ENCODE data around the gene MZF1. TPM values are rescaled to one million over a fixed set of nuclear protein-coding genes. Genes with fewer than 3 reads are reported as not detected.

Gene MZF1
- polyA plus RNA-seq, 1 donor from 2014 or later, result 11.5 TPM

DNA sequence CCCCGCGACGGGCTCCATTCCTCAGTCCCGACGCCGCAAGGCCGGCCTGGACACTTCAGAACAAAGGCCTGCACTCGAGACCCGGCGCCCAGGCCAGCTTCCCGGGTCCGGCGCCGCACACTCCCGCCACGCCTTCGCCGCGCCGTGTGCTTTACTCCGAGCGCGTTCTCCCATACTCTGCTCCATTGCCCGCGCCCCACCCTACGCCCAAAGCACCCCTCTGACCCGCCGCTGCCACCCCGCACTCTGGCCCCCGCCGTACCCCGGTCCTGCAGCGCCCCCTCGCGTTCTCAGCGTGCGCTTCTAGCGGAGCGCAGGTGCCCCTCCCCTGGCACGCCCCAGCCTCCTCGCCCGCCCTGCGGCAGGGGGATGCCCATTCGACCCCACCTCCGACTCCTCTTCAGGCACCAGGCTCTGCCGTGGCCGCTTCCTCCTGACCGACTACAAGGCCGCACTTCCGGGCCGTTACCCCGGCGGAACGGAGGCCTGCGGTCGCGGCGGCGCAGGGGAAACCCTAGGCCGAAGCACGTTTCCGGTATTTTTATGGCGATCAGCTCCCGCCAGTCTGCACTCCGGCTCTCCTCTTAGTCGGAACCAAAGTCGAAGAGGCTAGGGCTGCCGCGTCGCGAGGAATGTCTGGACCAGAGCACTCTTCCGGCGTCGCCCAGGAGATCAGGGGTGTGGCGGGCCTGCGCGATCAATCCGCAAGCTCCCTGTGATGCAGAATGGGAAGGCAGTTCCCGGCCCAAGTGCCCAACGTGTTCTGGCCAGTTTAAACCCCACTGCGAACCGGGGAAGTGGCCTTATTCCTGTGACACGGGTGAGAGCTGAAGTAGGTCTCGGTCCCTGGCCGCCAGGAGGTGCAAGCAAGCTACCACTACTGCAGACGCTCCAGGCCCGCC, 53.5 kb downstream of the MZF1 start, which contains the start of gene ZBTB45:
TSS of gene ZBTB45 (minus strand) at position 456 of the 902 bp plus-strand sequence. CDS start 2,137 bp downstream, outside the sequence.
- Mint-ChIP-seq H3K4me3 (peak within 1 kb of the TSS; percentile 95 to 99 (median 98)), H3K27me3 (peaks cover 2% of the 10 kb centered on the region), H3K4me1 (peaks cover 20 to 26% (median 23%) of the 10 kb centered on the region in 3 donors), H3K9me3 (peaks cover 0 to 2% (median 0%) of the 10 kb centered on the region in 3 donors), H3K27ac (peak within 1 kb of the TSS; percentile 97 to 98 (median 97)), H3K36me3 (peaks cover 3% of the 10 kb centered on the region)

DNA sequence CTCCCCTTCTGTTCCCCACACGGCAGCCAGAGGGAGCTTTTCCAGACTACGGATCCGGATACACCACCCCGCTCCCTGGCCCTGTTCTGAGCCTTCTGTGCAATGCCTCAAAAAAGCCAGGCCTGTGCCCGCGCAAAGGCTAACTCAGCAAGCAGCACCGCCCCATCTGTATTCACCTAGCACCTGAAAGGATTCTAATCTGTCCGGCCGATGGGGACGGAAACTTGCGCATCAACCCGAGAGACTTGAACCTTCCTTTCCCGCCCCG, 54.1 kb downstream of the MZF1 start:
- Mint-ChIP-seq H3K27ac (peak overlapping the region; percentile 97 to 98 (median 97)), H3K36me3 (peaks cover 4% of the 10 kb centered on the region), H3K4me3 (peak overlapping the region; percentile 95 to 99 (median 98)), H3K9me3 (peaks cover 0 to 2% (median 0%) of the 10 kb centered on the region in 3 donors), H3K4me1 (peaks cover 22 to 28% (median 23%) of the 10 kb centered on the region in 3 donors), H3K27me3 (peaks cover 2% of the 10 kb centered on the region)

GRCh38 chr19:58518256-58519086, 54.7 kb downstream of the MZF1 start:
- H3K4me1 Mint-ChIP-seq, result peaks cover 23 to 28% (median 24%) of the 10 kb centered on the region in 3 donors
- peak overlapping the region; percentile 97 to 98 (median 97) for H3K27ac Mint-ChIP-seq
- peak overlapping the region; percentile 95 to 99 (median 98) for H3K4me3 Mint-ChIP-seq
- H3K27me3 Mint-ChIP-seq, result peaks cover 2% of the 10 kb centered on the region
- H3K36me3 Mint-ChIP-seq, result peaks cover 4% of the 10 kb centered on the region
- H3K9me3 Mint-ChIP-seq, result peaks cover 0 to 2% (median 0%) of the 10 kb centered on the region in 3 donors

DNA sequence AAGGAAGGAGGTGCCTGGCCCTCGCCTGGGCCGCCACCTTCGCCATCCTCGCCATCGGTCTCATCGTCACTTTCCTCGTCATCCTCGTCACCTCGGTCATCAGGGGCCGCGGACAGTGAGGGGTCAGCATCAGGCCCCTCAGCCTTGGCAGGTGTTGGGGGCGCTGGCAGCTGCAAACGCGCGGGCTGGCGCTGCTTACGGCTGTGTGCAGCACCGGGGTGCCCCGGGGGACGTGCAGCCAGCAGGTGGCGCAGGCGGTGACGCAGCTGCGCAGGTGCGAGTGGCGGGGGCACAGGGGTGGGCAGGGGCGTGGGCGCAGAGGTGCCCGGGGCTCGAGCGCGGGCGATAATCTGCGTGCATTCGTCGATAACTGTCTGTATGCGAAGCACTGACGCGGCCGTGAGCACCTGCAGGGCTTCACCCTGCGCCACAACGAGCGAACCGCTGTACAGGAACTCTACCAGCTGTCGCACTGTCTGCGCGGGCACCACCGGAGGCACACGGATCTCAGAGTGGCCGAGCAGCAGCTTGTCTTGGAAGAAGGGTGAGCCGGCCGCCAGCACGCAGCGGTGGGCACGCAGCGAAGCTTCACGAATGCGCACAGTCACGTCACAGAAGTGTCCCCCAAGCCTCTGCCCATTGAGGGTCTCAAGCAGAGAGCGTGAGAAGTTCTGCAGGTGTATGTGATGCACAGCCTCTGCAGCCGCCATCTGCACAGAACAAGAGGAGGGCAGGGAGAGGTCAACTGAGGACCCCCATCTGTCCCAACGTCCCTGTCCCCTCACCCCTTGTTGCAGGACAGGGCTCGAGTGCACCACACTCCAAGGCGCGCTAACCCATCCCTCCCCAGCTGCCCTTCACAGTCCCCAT, 55.9 kb downstream of the MZF1 start:
- Mint-ChIP-seq H3K4me1 (peaks cover 23 to 28% (median 24%) of the 10 kb centered on the region in 3 donors), H3K27ac (peak overlapping the region in 1 of 3 donors; percentile 97), H3K4me3 (peak overlapping the region in 2 of 4 donors; percentile 21 to 99)

DNA sequence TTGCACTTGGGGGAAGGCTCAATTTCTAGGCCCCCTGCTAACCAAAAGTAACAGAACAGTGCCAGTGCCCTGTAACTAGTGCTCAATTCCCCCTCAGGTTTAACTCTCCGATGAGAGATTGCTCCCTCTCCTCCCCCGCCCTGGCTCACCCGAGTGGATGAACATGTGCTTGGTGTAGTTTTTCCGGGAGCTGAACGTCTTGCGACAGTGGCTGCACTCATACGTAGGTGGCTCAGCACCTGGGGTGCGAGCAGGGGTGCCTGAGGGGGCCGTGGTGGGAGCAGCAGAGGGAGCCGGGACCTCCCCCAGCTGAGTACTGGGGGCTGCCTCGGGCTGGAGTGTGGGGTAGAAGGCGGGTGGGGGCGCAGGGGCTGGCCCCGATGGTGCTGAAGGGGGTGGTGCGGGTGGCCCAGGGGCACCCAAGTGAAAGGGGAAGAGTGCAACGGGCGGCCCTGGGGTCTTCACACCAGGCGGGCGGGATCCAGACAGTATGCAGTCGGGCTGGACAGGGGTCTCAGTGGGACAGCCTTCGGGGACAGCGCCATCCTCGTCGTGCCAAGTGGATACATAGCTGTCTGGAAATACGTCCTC, 56.8 kb downstream of the MZF1 start:
- Mint-ChIP-seq H3K27ac (no peak overlapping the region), H3K9me3 (no peaks in the 10 kb centered on the region), H3K27me3 (peaks cover 2% of the 10 kb centered on the region), H3K4me3 (peak overlapping the region in 2 of 4 donors; percentile 5 to 84), H3K4me1 (peaks cover 23 to 30% (median 24%) of the 10 kb centered on the region in 3 donors), H3K36me3 (peaks cover 6% of the 10 kb centered on the region)

More for the DNA sequence above, 55.9 kb downstream of the MZF1 start:
- peaks cover 2% of the 10 kb centered on the region for H3K27me3 Mint-ChIP-seq
- H3K9me3 Mint-ChIP-seq, result no peaks in the 10 kb centered on the region
- peaks cover 4% of the 10 kb centered on the region for H3K36me3 Mint-ChIP-seq

- H3K27ac Mint-ChIP-seq, result peak overlapping the region in 2 of 3 donors; percentile 35 to 67
- H3K4me3 Mint-ChIP-seq, result peak overlapping the region in 3 of 4 donors; percentile 12 to 84 (median 73)
- H3K36me3 Mint-ChIP-seq, result peaks cover 6% of the 10 kb centered on the region
- H3K4me1 Mint-ChIP-seq, result peaks cover 20 to 30% (median 21%) of the 10 kb centered on the region in 3 donors
- no peaks in the 10 kb centered on the region for H3K9me3 Mint-ChIP-seq
- H3K27me3 Mint-ChIP-seq, result peaks cover 2% of the 10 kb centered on the region
Measured at GRCh38 chr19:58515259-58515658, 57.9 kb downstream of the MZF1 start.

GRCh38 chr19:58514564-58515022, 58.5 kb downstream of the MZF1 start:
- peaks cover 14 to 26% (median 19%) of the 10 kb centered on the region in 3 donors for H3K4me1 Mint-ChIP-seq
- H3K27me3 Mint-ChIP-seq, result peaks cover 2% of the 10 kb centered on the region
- H3K9me3 Mint-ChIP-seq, result no peaks in the 10 kb centered on the region
- peaks cover 6% of the 10 kb centered on the region for H3K36me3 Mint-ChIP-seq
- H3K27ac Mint-ChIP-seq, result peak overlapping the region in 2 of 3 donors; percentile 35 to 53
- H3K4me3 Mint-ChIP-seq, result peak overlapping the region; percentile 38 to 89 (median 76)

DNA sequence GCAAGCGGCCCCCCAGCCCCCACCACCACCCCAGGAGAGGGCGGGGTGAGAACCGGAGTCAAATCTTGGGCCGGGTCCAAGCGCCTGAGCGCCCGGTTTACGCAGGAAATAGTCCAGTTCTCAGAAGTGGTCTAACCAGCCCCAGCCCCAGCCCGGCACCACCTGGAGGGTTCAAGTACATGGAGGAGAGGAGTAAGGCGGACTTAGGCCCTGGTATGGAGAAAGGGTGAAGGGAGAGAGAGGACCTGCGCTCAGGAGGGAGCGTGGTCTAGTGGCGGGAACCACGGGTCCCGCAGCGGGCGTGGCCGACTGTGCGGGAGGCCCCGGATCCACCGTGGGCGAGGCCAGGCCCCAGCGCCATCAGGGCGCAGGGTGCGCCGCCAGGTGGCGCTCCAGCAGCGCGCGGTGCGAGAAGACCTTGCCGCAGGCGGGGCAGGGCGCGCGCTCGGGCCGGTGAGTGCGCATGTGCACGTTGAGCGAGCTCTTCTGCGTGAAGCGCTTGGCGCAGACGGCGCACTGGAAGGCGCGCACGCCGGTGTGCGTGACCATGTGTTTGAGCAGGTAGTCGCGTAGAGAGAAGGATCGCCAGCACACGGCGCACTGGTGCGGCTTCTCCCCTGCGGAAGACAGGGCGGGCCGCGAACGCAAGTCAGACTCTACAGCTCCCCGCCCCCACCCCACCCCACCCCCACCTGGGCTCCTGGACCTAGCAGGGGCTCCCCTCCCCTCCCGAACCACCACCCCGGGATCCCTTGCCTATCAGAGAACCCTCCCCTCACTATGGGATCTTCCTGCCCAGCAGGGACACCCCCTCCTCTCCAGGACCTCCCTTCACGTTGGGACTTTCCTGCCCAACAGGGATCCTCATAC, 59.2 kb downstream of the MZF1 start:
- Mint-ChIP-seq H3K4me1 (peaks cover 9 to 20% (median 16%) of the 10 kb centered on the region in 3 donors), H3K27me3 (peaks cover 1% of the 10 kb centered on the region), H3K4me3 (peak overlapping the region; percentile 65 to 89 (median 78)), H3K27ac (peak overlapping the region in 1 of 3 donors; percentile 76), H3K36me3 (peaks cover 6% of the 10 kb centered on the region), H3K9me3 (no peaks in the 10 kb centered on the region)

DNA sequence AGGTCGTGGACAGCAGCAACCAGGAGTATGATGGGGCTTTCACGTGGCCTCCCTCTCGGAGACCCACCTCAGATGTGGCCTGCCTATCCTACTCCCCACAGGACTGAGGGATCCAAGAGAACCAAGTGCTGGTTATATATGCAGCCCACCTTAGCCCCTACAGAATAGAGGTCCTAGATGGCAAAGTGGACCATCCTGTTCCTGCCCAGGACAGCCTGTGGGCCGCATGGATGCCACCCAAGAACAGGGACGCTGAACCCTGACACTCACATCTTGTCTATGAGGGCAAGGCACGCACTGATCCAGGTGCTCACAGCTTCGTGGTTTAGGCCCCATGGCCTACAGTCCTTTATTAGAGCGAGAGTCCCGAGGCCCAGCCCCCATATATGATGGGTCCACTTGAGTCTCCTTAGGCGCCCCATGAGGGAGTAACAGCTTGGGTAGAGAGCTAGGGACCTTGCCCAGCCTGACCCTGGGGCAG, 59.9 kb downstream of the MZF1 start:
- Mint-ChIP-seq H3K4me1 (peaks cover 4 to 15% (median 9%) of the 10 kb centered on the region in 3 donors), H3K4me3 (peak overlapping the region in 2 of 4 donors; percentile 12 to 70), H3K36me3 (peaks cover 6% of the 10 kb centered on the region), H3K27me3 (no peaks in the 10 kb centered on the region), H3K9me3 (no peaks in the 10 kb centered on the region), H3K27ac (peak overlapping the region in 1 of 3 donors; percentile 76)

Other genes starting within 250 kb of the MZF1 start
- gene ZSCAN22, start 246.3 kb downstream of the MZF1 start, polyA plus RNA-seq, result 2.9 TPM
- gene A1BG, start 219.8 kb downstream of the MZF1 start, polyA plus RNA-seq, result 70.2 TPM
- 2.1 TPM for gene ZNF497, start 210.6 kb downstream of the MZF1 start, polyA plus RNA-seq
- 8.0 TPM for gene ZNF837, start 192.3 kb downstream of the MZF1 start, polyA plus RNA-seq
- 1,545 TPM for gene RPS5, start 186.1 kb downstream of the MZF1 start, polyA plus RNA-seq
- not detected for gene RNF225, start 177.7 kb downstream of the MZF1 start, polyA plus RNA-seq
- gene ZNF584, start 164.7 kb downstream of the MZF1 start, polyA plus RNA-seq, result 3.5 TPM
- gene ZNF132, start 133.2 kb downstream of the MZF1 start, polyA plus RNA-seq, result 0.53 TPM
- 1.6 TPM for gene ZNF324B, start 121.7 kb downstream of the MZF1 start, polyA plus RNA-seq
- gene ZNF324, start 106.3 kb downstream of the MZF1 start, polyA plus RNA-seq, result 12.4 TPM
- 6.7 TPM for gene ZNF446, start 97.0 kb downstream of the MZF1 start, polyA plus RNA-seq
- gene SLC27A5, start 61.3 kb downstream of the MZF1 start, polyA plus RNA-seq, result 10.3 TPM
- gene ZBTB45, start 53.5 kb downstream of the MZF1 start, polyA plus RNA-seq, result 7.6 TPM
- gene TRIM28, start 29.3 kb downstream of the MZF1 start, polyA plus RNA-seq, result 38.9 TPM
- gene CHMP2A, start 18.2 kb downstream of the MZF1 start, polyA plus RNA-seq, result 160 TPM
- 10.0 TPM for gene UBE2M, start 14.7 kb downstream of the MZF1 start, polyA plus RNA-seq

All from IgD-negative memory B cell (primary cell).